Retina (tissue), 1 donor: ENCODE measurements around the gene AGFG2.
"Not testable (repeated sequence)": the region's sequence is repeated elsewhere in the genome, so short reads cannot be mapped to it uniquely, and the experiment has no call there.

Source experiments
- DNase-seq: peaks from one replicate; pipeline ENCODE4 v3.0.0-alpha.2; 2016

AGFG2 gene

GRCh38 chr7:100521076-100521475, 17.9 kb upstream of the AGFG2 start:
- no peak for DNase-seq

GRCh38 chr7:100521909-100522593, 17.0 kb upstream of the AGFG2 start:
- DNase-seq = not testable (repeated sequence)

- not testable (repeated sequence) for DNase-seq
These were observed 15.8 kb upstream of the AGFG2 start for GRCh38 chr7:100523192-100523591.

GRCh38 chr7:100528108-100528866, 10.7 kb upstream of the AGFG2 start:
- DNase-seq = not testable (repeated sequence)

- DNase-seq = no peak
These were observed 6.6 kb upstream of the AGFG2 start for GRCh38 chr7:100532165-100533022.

GRCh38 chr7:100535982-100536381, 3.0 kb upstream of the AGFG2 start:
- DNase-seq = not testable (repeated sequence)

- not testable (repeated sequence) for DNase-seq
These were observed 2.3 kb upstream of the AGFG2 start for GRCh38 chr7:100536695-100537094.

- DNase-seq = no peak
These were observed 702 bp upstream of the AGFG2 start for GRCh38 chr7:100538348-100538653.

- no peak for DNase-seq
These were observed 518 bp downstream of the AGFG2 start for GRCh38 chr7:100539436-100540006.

- no peak for DNase-seq
These were observed 1.2 kb downstream of the AGFG2 start for GRCh38 chr7:100540073-100540723.

- DNase-seq = not testable (repeated sequence)
These were observed 2.3 kb downstream of the AGFG2 start for GRCh38 chr7:100541309-100541708.

GRCh38 chr7:100543586-100543985, 4.6 kb downstream of the AGFG2 start:
- DNase-seq = no peak

GRCh38 chr7:100544386-100544785, 5.4 kb downstream of the AGFG2 start:
- no peak for DNase-seq

GRCh38 chr7:100544967-100545359, 6.0 kb downstream of the AGFG2 start:
- DNase-seq = no peak

GRCh38 chr7:100545360-100546128, 6.5 kb downstream of the AGFG2 start:
- no peak for DNase-seq

- no peak for DNase-seq
These were observed 7.3 kb downstream of the AGFG2 start for GRCh38 chr7:100546129-100546925.

GRCh38 chr7:100546926-100547800, 8.2 kb downstream of the AGFG2 start:
- no peak for DNase-seq

GRCh38 chr7:100547872-100548271, 8.9 kb downstream of the AGFG2 start:
- DNase-seq = no peak

- DNase-seq = not testable (repeated sequence)
These were observed 9.4 kb downstream of the AGFG2 start for GRCh38 chr7:100548446-100548845.

GRCh38 chr7:100552532-100552931, 13.5 kb downstream of the AGFG2 start:
- no peak for DNase-seq
